ENCODE measurements around the gene TSPEAR. TPM values are rescaled to one million over a fixed set of nuclear protein-coding genes. Genes with fewer than 3 reads are reported as not detected.
A peak's percentile ranks its signal among the peaks of the same experiment; 100 is the strongest.

The TSPEAR gene
- total and polyA plus RNA-seq, 2 of the 13 experiments (the other 11 are each of a cell fraction or from before 2014, with no cell fraction given) = 0.07 to 0.32 TPM

DNA sequence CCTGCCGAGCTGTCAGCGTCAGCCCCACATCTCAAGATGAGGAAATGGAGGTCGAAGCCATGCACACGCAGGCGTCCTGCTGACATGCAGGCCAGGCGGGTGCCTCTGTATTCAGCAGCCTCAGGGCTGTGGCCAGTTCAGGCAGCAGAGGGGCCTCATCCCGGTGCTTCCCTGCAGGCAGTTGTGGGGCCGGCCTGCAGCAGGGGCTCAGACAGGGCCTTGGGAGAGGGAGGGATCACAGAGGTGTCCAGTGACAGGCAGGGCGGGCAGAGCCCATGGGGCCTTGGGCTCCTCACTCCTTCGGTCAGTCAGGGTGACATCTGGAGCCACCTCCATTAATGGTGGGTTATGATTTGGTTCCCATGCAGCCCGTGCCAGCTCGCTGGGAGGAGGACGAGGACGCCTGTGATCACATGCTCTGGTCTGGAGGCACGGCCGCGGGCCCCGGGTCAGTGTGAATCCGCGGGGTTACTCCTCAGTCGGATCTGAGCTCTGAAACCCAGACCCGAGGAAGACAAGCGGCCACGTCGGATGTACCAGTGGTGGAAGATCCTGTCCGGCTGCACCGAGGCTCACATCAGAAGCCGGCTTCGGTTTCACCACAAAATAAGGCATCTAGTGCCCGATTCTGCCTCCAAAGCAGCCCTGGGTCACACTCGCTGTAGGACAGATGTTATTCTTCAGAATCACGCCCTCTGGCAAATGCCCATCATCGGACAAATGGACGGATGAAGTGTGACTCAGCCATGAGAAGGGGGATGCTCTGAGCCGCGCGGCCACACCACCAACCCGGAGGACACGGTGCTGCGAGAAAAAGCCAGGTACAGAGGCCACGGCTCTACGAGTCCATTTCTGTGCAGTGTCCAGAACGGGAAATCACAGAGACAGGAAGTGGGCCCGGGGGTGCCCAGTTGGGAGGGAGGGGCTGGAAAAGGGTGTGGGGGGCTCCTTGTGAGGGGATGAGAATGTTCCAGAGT, 204.8 kb downstream of the TSPEAR start (continued):
- TF ChIP-seq NFE2L2 (IDR thresholded peaks at IDR 0.05; ENCODE audit: low read length) (no peak), ISX (CRISPR knock-in tag; conservative IDR thresholded peaks at IDR 0.05) (no peak; the same call in 1 of the 2 replicates), CREM (IDR thresholded peaks at IDR 0.05) (no peak), CREM (CRISPR knock-in tag; IDR thresholded peaks at IDR 0.05) (no peak), SSRP1 (CRISPR knock-in tag; IDR thresholded peaks at IDR 0.05) (no peak), RARA (CRISPR knock-in tag; IDR thresholded peaks at IDR 0.05) (no peak), AGO2 (optimal IDR thresholded peaks at IDR 0.05; ENCODE audit: low read depth, low read length) (peak; percentile 88), SUZ12 (IDR thresholded peaks at IDR 0.05; ENCODE audit: low read depth, low read length) (no peak), ZBTB1 (CRISPR knock-in tag; IDR thresholded peaks at IDR 0.05; ENCODE audit: borderline replicate concordance) (no peak), SATB2 (CRISPR knock-in tag; IDR thresholded peaks at IDR 0.05) (no peak), ZSCAN22 (CRISPR knock-in tag; IDR thresholded peaks at IDR 0.05) (no peak), MYC (CRISPR knock-in tag; IDR thresholded peaks at IDR 0.05; ENCODE audit: borderline replicate concordance) (peak; percentile 45; the same call in 1 of the 2 replicates), ZNF414 (CRISPR knock-in tag; IDR thresholded peaks at IDR 0.05) (no peak), ZNF687 (CRISPR knock-in tag; IDR thresholded peaks at IDR 0.05) (peak; percentile 93)
- TF ChIP-seq, protein P1, sequence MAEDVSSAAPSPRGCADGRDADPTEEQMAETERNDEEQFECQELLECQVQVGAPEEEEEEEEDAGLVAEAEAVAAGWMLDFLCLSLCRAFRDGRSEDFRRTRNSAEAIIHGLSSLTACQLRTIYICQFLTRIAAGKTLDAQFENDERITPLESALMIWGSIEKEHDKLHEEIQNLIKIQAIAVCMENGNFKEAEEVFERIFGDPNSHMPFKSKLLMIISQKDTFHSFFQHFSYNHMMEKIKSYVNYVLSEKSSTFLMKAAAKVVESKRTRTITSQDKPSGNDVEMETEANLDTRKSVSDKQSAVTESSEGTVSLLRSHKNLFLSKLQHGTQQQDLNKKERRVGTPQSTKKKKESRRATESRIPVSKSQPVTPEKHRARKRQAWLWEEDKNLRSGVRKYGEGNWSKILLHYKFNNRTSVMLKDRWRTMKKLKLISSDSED (CRISPR knock-in tag; IDR thresholded peaks at IDR 0.05) = no peak
- TF ChIP-seq, protein P2, sequence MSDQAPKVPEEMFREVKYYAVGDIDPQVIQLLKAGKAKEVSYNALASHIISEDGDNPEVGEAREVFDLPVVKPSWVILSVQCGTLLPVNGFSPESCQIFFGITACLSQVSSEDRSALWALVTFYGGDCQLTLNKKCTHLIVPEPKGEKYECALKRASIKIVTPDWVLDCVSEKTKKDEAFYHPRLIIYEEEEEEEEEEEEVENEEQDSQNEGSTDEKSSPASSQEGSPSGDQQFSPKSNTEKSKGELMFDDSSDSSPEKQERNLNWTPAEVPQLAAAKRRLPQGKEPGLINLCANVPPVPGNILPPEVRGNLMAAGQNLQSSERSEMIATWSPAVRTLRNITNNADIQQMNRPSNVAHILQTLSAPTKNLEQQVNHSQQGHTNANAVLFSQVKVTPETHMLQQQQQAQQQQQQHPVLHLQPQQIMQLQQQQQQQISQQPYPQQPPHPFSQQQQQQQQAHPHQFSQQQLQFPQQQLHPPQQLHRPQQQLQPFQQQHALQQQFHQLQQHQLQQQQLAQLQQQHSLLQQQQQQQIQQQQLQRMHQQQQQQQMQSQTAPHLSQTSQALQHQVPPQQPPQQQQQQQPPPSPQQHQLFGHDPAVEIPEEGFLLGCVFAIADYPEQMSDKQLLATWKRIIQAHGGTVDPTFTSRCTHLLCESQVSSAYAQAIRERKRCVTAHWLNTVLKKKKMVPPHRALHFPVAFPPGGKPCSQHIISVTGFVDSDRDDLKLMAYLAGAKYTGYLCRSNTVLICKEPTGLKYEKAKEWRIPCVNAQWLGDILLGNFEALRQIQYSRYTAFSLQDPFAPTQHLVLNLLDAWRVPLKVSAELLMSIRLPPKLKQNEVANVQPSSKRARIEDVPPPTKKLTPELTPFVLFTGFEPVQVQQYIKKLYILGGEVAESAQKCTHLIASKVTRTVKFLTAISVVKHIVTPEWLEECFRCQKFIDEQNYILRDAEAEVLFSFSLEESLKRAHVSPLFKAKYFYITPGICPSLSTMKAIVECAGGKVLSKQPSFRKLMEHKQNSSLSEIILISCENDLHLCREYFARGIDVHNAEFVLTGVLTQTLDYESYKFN (CRISPR knock-in tag; conservative IDR thresholded peaks at IDR 0.05) = no peak
- TF ChIP-seq, protein P3, sequence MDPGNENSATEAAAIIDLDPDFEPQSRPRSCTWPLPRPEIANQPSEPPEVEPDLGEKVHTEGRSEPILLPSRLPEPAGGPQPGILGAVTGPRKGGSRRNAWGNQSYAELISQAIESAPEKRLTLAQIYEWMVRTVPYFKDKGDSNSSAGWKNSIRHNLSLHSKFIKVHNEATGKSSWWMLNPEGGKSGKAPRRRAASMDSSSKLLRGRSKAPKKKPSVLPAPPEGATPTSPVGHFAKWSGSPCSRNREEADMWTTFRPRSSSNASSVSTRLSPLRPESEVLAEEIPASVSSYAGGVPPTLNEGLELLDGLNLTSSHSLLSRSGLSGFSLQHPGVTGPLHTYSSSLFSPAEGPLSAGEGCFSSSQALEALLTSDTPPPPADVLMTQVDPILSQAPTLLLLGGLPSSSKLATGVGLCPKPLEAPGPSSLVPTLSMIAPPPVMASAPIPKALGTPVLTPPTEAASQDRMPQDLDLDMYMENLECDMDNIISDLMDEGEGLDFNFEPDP (CRISPR knock-in tag; conservative IDR thresholded peaks at IDR 0.05) = 0 out of 2 replicates have a peak, but pooled peaks have one; percentile 90
